Stimulated activated naive CD8-positive, alpha-beta T cell treated with anti-CD3 and anti-CD28 coated beads, Interleukin-15, Interleukin-2, amounts not matched to agents 100 U/mL and 50 U/mL, for 24 hours (primary cell): Measurements from ENCODE around the gene TBKBP1.
A peak's percentile ranks its signal among the peaks of the same experiment; 100 is the strongest.

ENCODE experiments used
- ATAC-seq: fragments of 150-1000 bp; cut with Tn5 transposase; one replicate; pipeline ENCODE4 v1.10.0; 2021
- DNase-seq: peaks from one replicate; pipeline ENCODE4 v3.0.0; 2021

The TBKBP1 gene

DNA sequence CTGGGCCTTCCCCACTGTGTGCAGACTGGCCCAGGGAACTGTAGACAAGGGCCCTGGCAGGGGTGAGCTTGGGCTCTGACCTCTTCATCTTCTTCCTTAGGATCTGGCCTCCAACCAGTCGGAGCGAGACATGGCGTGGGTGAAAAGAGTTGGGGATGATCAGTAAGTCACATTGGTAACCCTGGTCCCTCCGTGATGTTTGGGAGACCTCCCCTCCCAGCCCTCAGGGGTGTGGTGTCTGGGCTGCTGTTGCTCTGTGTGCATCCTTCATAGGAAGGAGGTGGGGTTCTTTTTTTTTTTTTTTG is 5.5 kb downstream of the TBKBP1 start:
- ATAC-seq (no peak), DNase-seq (no peak)

DNA sequence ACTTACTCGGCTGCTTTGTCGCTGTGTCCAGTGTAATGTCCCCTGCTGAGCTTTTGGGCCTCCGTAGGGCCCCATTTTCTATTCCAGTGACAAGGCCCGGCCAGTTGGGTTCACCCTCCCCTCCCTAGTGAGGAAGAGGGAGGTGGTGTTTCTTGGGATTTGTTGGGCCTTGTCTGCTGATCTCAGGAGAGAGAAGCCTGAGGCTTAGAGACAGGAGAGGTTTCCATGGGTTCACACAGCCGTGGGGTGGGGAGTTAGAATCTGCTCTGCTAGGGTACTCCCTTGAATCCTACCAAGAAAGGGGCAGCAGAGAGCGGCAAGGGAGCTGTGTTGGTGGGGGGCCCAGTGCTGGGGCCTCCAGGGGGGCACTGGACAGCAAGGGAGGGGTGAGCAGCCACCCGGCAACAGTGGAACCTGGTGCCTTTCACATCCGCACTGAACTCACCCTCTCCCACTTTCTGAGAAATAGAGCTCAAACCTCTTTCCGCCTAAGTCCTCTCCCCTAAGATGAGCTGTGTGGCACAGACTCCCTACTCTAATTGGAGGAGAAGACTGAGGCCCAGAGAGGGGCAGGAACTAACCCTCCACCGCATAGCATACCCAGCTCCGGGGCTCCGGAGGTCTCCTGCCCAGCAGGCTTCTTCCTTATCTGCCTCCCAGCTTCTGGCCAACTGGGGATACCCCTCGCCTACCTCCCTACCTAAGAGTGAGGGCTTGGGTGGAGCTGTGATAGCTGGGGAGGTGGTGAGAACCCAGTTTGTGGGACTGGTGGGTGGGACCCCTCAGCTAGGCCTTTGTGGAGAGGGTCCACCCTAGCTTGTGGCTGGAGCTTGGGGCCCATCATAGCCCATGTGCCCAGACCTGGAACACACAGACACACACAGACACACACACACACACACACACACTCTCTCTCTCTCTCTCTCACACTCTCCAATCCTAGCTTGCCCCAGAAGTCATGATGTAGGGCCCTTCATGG is 6.8 kb downstream of the TBKBP1 start:
- DNase-seq: peak; percentile 32
- ATAC-seq: peak; percentile 15

- DNase-seq (no peak), ATAC-seq (no peak)
These were observed 7.6 kb downstream of the TBKBP1 start for GRCh38 chr17:47701608-47702007.

- no peak for ATAC-seq
- no peak for DNase-seq
These were observed 8.5 kb downstream of the TBKBP1 start for GRCh38 chr17:47702391-47702995.

DNA sequence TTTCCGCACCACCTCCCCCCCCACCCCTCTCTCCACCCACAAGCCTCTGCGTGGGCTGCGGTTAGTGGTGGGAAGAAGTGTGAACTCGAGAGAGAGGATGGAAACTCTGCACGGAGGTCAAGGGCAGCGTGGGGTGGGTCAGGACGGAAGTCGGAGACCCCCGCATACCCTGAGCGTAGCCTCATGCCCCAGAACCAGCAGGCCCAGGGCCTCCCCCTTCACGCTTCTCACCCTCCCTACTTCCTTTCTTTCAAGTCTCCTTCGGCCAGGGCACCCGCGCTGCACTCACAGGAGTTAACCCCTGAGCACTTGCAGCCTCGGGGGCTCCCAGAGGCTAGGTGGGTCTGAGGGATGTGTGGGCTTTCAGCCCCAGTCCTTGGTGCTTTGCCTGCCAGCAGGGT is 9.2 kb downstream of the TBKBP1 start:
- peak; percentile 80 for DNase-seq
- peak; percentile 38 for ATAC-seq

DNA sequence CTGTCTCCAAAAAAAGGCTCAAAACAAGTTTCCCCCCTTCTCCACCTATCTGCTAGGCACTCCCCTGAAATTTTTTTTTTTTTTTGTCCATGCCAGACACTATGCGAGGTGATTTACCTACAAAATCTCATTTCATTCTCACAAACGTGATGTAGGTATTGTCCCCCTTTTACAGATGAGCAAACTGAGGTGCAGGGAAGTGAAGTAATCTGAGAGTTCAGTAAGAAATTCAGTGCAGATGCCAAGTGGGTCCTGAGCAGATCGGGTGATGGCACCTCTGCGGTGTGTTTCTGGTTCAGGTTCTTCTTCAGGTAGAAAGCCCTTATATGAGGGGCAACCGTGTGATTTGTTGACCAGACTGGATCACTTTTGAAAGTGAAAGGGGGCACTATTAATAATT is 9.7 kb downstream of the TBKBP1 start:
- DNase-seq: no peak
- ATAC-seq: no peak

DNA sequence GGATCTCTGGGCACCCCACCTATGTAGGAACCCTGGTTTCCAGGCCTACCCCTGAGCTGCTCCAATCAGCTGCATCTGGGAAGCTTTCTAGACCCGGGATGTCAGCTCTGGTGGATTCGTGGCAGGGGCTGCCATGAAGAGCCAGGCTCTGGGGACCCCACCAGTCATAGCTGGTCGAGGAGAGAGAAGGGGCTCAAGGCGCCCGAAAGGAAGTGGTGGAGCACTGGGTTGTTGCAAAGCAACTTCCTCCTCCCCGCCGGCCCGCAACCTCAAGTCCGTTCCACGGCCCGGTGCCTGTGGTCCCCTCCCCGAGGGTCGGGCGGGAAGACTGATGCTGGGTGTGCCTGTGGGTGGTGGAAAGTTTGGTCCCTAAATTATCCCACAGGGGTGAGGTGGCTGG is 10.2 kb downstream of the TBKBP1 start:
- ATAC-seq (no peak), DNase-seq (peak; percentile 51)

- ATAC-seq (no peak), DNase-seq (no peak)
These were observed 10.8 kb downstream of the TBKBP1 start for GRCh38 chr17:47704736-47705135.

DNA sequence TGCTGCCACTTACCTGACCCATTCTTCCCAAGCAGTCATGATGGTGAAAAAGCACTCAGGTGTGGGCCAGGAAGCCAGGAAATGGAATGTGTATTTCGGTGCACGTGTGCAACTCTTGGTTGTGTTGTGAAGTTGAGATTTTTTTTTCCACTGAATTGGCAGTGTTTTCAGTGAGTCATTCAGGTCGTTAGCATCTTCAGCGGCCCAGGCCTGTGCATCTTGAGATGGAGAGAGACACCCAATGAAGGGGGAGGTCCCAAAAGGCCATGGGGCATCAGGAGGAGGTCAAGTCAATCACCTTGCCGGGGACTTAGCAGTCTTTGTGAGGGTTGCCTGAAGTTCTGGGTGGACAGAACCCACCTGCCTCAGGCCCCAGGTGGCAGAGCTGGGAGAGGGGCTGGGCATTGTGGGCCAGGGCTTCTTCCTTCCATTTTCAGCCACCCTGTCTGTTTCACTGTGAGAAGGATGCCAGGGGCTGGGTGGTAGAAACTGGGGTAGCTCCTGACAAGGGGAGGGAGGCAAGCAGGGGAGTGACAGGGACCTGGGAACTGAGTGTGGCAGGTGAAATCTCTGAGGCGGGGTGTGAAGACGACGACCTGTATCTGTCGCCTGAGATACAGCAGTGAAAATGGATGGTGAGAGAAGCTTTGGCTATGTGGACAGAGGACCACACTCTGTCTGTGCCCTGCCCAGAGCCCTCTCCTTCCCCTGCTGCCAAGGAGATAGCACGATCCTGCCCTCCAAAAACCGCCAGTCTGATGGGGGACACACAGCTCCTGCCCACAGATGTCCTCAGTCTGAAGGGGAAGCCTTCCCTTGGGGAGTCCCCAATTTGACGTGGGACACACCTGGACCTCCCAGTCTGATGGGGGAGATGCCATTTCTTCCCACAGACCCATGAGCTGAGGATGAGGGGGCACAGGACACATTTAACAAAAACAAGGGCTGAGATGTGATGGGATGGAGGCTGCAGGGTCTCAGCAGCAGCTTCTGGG is 11.9 kb downstream of the TBKBP1 start:
- ATAC-seq (peak; percentile 51), DNase-seq (peak; percentile 69)

GRCh38 chr17:47707056-47707804 is 13.3 kb downstream of the TBKBP1 start:
- DNase-seq (no peak), ATAC-seq (no peak)

DNA sequence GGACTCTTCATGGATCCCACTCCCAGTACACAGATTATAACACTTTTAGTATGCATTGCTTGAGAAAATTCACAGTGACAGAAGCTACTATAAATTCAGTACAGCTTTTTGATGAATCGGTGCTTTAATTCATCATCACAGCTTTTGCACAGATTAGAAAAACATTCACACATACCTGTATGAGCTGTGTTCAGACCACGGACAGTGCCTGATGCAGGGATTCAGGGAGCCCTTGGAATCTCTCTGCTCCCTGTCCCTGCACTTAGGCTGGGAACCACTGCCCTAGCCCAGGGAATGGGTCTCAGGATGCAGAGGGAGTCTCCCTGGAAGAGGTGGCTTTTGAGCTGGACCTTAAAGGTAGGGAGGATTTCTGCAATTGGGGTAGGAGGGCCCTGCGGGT is 13.9 kb downstream of the TBKBP1 start:
- no peak for ATAC-seq
- DNase-seq: no peak

GRCh38 chr17:47708312-47708863 is 14.4 kb downstream of the TBKBP1 start:
- DNase-seq (no peak), ATAC-seq (no peak)

DNA sequence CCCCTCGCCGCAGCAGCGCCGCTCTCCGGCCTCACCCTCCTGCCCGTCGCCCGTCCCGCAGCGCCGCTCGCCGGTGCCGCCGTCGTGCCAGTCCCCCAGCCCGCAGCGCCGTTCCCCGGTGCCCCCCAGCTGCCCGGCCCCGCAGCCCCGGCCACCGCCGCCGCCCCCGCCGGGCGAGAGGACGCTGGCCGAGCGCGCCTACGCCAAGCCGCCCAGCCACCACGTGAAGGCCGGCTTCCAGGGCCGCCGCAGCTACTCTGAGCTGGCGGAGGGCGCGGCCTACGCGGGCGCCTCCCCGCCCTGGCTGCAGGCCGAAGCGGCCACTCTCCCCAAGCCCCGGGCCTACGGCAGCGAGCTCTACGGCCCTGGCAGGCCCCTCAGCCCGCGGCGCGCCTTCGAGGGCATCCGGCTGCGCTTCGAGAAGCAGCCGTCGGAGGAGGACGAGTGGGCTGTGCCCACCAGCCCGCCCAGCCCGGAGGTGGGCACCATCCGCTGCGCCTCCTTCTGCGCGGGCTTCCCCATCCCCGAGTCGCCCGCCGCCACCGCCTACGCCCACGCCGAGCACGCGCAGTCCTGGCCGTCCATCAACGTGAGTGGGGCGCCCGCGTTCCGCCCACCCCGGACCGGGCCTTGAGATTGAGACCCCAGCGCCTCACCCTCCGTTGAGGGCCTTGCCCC is 15.0 kb downstream of the TBKBP1 start:
- DNase-seq (no peak), ATAC-seq (no peak)

DNA sequence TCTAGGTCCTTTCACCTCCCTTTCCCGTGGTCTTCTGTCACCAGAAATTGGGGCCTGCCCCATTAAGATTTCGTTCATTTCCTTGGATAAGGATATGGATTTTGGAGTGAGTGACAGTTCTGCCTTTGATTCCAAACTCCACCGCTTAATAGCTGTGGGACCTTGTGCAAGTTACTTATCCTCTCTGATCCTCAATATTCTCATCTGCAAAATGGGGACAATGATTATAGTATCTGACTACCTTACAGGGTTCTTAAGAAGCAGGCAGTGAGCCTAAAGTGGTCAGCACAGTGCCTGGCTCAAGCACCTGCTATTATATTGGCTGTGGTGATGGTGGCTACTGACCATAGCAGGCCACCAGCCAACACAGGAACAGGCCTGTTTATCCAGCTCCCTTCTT is 15.6 kb downstream of the TBKBP1 start:
- no peak for ATAC-seq
- no peak for DNase-seq

GRCh38 chr17:47711366-47712099 is 17.6 kb downstream of the TBKBP1 start:
- no peak for ATAC-seq

GRCh38 chr17:47712330-47713023 is 18.5 kb downstream of the TBKBP1 start:
- no peak for DNase-seq

More at GRCh38 chr17:47711366-47712099, 17.6 kb downstream of the TBKBP1 start:
- DNase-seq: no peak

GRCh38 chr17:47713980-47714700 is 20.2 kb downstream of the TBKBP1 start:
- DNase-seq: no peak
- ATAC-seq: no peak

More at GRCh38 chr17:47712330-47713023, 18.5 kb downstream of the TBKBP1 start:
- no peak for ATAC-seq

GRCh38 chr17:47714773-47715396 is 20.9 kb downstream of the TBKBP1 start:
- DNase-seq (peak; percentile 29), ATAC-seq (no peak)
